Esophagus squamous epithelium (tissue), 5 donors: ENCODE measurements around the gene ZNF597. TPM values are rescaled to one million over a fixed set of nuclear protein-coding genes. Genes with fewer than 3 reads are reported as not detected.
"Not testable (repeated sequence)": the region's sequence is repeated elsewhere in the genome, so short reads cannot be mapped to it uniquely, and the experiment has no call there.

Experiments used
- DNase-seq: peaks from one replicate; lab custom pipeline; 2025; lab: John Stamatoyannopoulos, UW
- H3K27ac ChIP-seq, 4 donors: fragments of 200-600 bp; sonication (generic); one replicate each; pipeline ENCODE4 v1.5.1; 2016 to 2019; ENCODE audit warnings: mild to moderate bottlenecking in 1 of 4
- H3K27me3 ChIP-seq, 4 donors: fragments of 200-600 bp; sonication (generic); 1 replicate in 3 of 4; 2 replicates in 1 of 4; pipeline versions ENCODE4 v1.5.1 to v1.6.0; 2017 to 2021; ENCODE audit warnings: antibody characterized with exemption in 1 of 4
- H3K36me3 ChIP-seq, 3 donors: fragments of 200-600 bp; sonication (generic); one replicate each; pipeline ENCODE4 v1.5.1; 2016 to 2019
- H3K4me1 ChIP-seq, 3 donors: fragments of 200-600 bp; sonication (generic); one replicate each; pipeline ENCODE4 v1.5.1; 2017 to 2019
- H3K4me3 ChIP-seq, 4 donors: fragments of 200-600 bp; sonication (generic); 1 replicate in 3 of 4; 2 replicates in 1 of 4; pipeline ENCODE4 v1.5.1; 2016 to 2019; ENCODE audit warnings: mild to moderate bottlenecking in 2 of 4, moderate library complexity in 1 of 4
- H3K9me3 ChIP-seq, 3 donors: fragments of 200-600 bp; sonication (generic); one replicate each; pipeline ENCODE4 v1.5.1; 2016 to 2019
- CTCF ChIP-seq, 6 experiments: fragments of 450-650 bp in 4 of 6; fragments of 200-600 bp in 2 of 6; sonication (generic) in 2 of 6; IDR thresholded peaks; one replicate each; pipeline ENCODE4 v1.5.1; 2016 to 2019; ENCODE audit warnings: antibody characterized with exemption in 6 of 6, mild to moderate bottlenecking in 4 of 6, moderate library complexity in 4 of 6
- POLR2A ChIP-seq, 4 donors: fragments of 450-650 bp; IDR thresholded peaks; one replicate each; pipeline ENCODE4 v1.6.1; 2017; ENCODE audit warnings: antibody characterized with exemption in 4 of 4, mild to moderate bottlenecking in 4 of 4, moderate library complexity in 3 of 4
- WGBS, 2 donors: methylation state at CpG; one replicate each; pipeline ENCODE4 v1.1.5; 2018; 5-methylcytosine and 5-hydroxymethylcytosine counted together
- intact Hi-C: fragments of 100-400 bp; cut with DNase I; formaldehyde crosslinking; loops from one replicate; pipeline ENCODE4 v1.15.0; 2022
- total RNA-seq, 4 donors: library from RNA; depleted of rRNA; stranded (reverse); fragments of >200 nt; gene quantifications; one replicate each; pipeline ENCODE4 v1.1.0, GENCODE V29; 2016
- donor health status: DM: yes; HTN: yes; CAD: no.

ZNF597 gene
- total RNA-seq, 4 donors from 2014 or later, result 0.68 to 2.1 (median 1.0) TPM

DNA sequence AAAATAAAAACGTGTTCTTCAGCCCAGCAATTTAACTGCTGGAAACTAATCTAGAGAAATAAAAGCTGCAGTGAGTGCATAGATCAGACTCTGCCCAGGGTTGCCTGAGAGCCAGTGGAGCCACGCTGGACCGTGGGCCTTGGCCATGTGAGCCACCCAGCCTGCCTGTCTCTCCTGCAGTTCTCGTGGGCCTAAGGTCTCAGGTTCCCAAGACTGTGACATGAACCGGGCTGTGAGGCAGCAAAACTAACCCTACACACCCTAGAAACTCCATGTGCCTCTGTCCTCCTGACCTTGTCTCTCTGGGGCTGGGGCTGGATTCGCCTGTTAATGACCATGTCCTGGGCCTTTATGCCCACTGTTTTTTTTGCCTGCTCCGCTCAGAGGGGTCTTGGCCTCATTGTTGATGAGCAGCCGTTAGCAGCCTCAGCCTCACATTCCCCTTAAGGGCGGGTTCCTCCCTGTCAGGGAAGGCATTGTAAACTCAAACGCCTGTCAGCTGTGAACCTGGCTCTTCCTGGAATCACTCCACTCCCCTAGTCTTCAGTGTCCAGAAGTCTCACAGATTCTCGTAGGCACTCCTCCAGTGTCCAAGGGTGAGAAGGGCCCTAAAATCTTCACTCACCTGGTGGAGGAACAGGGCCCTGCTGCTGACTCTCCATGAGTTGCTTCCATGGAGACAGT is 35.1 kb upstream of the ZNF597 start:
- H3K9me3 ChIP-seq, result no peaks in the 10 kb centered on the region
- H3K4me3 ChIP-seq, result no peak overlapping the region
- H3K27ac ChIP-seq, result no peak overlapping the region
- H3K27me3 ChIP-seq, result no peaks in the 10 kb centered on the region
- WGBS, 2 donors, result 88 to 89% methylated on average over 7 to 8 of the region's 11 CpGs
- no peak for DNase-seq
- H3K4me1 ChIP-seq, result no peaks in the 10 kb centered on the region
- TF ChIP-seq POLR2A (IDR thresholded peaks at IDR 0.05) (no peak), CTCF (IDR thresholded peaks at IDR 0.05) (no peak)
- intact Hi-C loops, result no loop called here
- peaks cover 14 to 78% (median 25%) of the 10 kb centered on the region in 3 donors for H3K36me3 ChIP-seq

- Histone ChIP-seq H3K27me3 (no peaks in the 10 kb centered on the region), H3K27ac (no peak overlapping the region), H3K36me3 (peaks cover 4 to 68% (median 12%) of the 10 kb centered on the region in 3 donors), H3K9me3 (no peaks in the 10 kb centered on the region), H3K4me3 (no peak overlapping the region), H3K4me1 (no peaks in the 10 kb centered on the region)
- WGBS, 2 donors, result 83 to 92% methylated on average over 2 to 3 of the region's 3 CpGs
- intact Hi-C loops, result no loop called here
- TF ChIP-seq POLR2A (IDR thresholded peaks at IDR 0.05), result no peak
- TF ChIP-seq CTCF (IDR thresholded peaks at IDR 0.05), result no peak
- no peak for DNase-seq
These were observed 33.1 kb upstream of the ZNF597 start for GRCh38 chr16:3476409-3476808.

DNA sequence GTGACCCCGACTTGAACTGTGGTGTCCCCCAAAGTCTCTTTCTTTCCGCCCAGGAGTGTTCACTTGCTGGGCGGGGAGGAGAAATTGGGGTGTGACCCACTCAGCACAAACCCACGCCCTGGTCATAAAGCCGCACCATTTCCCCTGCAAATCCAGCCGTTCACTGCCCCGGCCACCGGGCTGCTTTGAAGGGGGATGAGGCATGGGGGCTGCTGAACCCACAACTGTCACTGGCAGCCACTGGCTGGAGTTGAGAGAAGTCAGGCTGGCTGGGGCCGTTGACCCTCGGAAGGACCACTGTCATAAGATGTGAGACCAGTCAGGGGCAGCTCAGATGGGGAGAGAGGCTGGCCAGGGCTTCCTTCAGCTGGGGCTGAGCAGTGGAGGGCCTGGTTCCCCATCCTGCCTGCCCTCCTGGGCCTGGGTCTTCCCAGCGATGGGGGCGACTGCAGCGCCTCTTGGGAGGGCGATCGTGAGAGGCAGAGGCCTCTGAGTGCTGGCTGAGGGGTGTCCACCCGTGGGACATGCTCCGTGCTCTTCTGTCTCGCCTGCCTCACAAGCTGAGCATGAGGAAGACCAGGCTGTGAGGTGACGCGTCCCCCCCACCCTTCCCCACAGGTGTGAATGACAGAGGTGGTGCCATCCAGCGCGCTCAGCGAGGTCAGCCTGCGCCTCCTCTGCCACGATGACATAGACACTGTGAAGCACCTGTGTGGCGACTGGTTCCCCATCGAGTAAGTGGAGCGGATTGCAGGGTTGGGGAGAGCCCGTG is 32.5 kb upstream of the ZNF597 start:
- Histone ChIP-seq H3K4me3 (no peak overlapping the region), H3K27ac (no peak overlapping the region), H3K4me1 (no peaks in the 10 kb centered on the region), H3K27me3 (no peaks in the 10 kb centered on the region), H3K36me3 (peaks cover 0 to 63% (median 12%) of the 10 kb centered on the region in 3 donors), H3K9me3 (no peaks in the 10 kb centered on the region)
- intact Hi-C loops, result no loop called here
- DNase-seq, result no peak
- 86 to 88% methylated on average over 1 to 3 of the region's 29 CpGs for WGBS, 2 donors
- TF ChIP-seq POLR2A (IDR thresholded peaks at IDR 0.05), result no peak
- no peak for TF ChIP-seq CTCF (IDR thresholded peaks at IDR 0.05)

- H3K4me1 ChIP-seq, H3K27me3 ChIP-seq, H3K4me3 ChIP-seq, DNase-seq, H3K27ac ChIP-seq, H3K9me3 ChIP-seq, intact Hi-C loops: not testable (repeated sequence)
- H3K36me3 ChIP-seq, result peaks cover 0 to 63% (median 11%) of the 10 kb centered on the region in 3 donors
- 92% methylated on average over 3 to 5 of the region's 7 CpGs for WGBS, 2 donors
These were observed 31.6 kb upstream of the ZNF597 start for GRCh38 chr16:3474870-3475269.

DNA sequence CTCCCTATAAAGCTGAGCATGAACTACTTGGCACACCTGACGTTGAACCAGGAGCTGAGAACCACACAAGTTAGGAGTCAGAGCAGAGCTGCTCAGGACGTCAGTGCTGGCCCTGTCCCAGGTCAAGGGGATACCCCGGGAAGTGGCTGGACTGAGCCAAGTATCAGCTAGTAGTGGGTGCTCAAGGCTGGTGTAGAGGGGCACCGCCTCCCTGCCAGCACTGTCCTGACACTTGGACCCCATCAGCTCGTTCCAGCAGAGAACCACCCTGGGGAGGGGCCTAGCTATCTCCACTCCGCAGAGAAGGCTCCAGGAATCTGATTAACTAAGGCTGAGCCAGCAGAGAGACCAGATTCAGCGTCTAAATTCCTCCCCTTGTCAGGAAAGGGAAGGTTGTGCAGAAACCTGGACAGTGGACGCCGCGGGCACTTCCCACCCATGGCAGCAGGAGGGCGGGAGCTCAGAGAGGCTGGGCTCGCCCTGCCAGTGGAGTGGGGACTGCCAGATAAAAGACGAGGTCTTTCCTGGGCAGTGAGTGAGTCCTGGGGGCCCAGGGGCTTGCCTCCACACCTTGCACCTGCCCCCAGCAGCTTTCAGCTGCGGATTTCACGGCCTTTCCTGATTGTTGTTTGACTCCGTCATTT is 31.0 kb upstream of the ZNF597 start:
- TF ChIP-seq CTCF (IDR thresholded peaks at IDR 0.05) (no peak), POLR2A (IDR thresholded peaks at IDR 0.05) (no peak)
- intact Hi-C loops, result no loop called here
- no peaks in the 10 kb centered on the region for H3K9me3 ChIP-seq
- no peaks in the 10 kb centered on the region for H3K27me3 ChIP-seq
- WGBS, 2 donors, result 83 to 90% methylated on average over 6 to 11 of the region's 16 CpGs
- H3K4me3 ChIP-seq, result no peak overlapping the region
- H3K36me3 ChIP-seq, result peaks cover 0 to 63% (median 4%) of the 10 kb centered on the region in 3 donors
- H3K4me1 ChIP-seq, result peaks cover 0 to 8% (median 0%) of the 10 kb centered on the region in 3 donors
- DNase-seq, result no peak
- no peak overlapping the region for H3K27ac ChIP-seq

DNA sequence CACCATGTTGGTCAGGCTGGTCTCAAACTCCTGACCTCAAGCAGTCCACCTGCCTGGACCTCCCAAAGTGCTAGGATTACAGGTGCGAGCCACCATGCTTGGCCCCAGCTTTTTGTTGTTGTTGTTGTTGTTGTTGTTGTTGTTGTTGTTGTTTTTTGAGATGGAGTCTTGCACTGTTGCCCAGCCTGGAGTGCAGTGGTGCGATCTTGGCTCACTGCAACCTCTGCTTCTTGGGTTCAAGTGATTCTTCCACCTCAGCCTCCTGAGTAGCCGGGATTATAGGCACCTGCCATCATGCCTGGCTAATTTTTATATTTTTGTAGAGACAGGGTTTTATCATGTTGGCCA is 30.3 kb upstream of the ZNF597 start:
- intact Hi-C loops, H3K4me3 ChIP-seq, H3K27ac ChIP-seq, H3K9me3 ChIP-seq, DNase-seq, H3K27me3 ChIP-seq: not testable (repeated sequence)
- Histone ChIP-seq H3K36me3 (peaks cover 0 to 58% (median 0%) of the 10 kb centered on the region in 3 donors), H3K4me1 (peaks cover 0 to 14% (median under 1%) of the 10 kb centered on the region in 3 donors)
- WGBS, 2 donors, result 82 to 85% methylated on average over 2 to 3 of the region's 3 CpGs
